ENCODE measurements around the gene TIGAR. TPM values are rescaled to one million over a fixed set of nuclear protein-coding genes. Genes with fewer than 3 reads are reported as not detected.

The TIGAR gene
- total RNA-seq, 4 donors from 2014 or later = 2.3 to 5.1 (median 4.7) TPM

GRCh38 chr12:4320497-4320852 is 538 bp upstream of the TIGAR start:
- intact Hi-C loops (cut with DNase I; ENCODE audit: low total_unique reads) = no loop called here
- TF ChIP-seq CTCF (IDR thresholded peaks at IDR 0.05) (no peak), POLR2A (IDR thresholded peaks at IDR 0.05) (no peak)
- no peak for DNase-seq (ENCODE audit: low spot score in 2 of 2)
- WGBS, 2 donors = 0% methylated on average over 8 to 13 of the region's 13 CpGs
- no peak overlapping the region for H3K4me3 ChIP-seq (ENCODE audit: low read depth, poor library complexity, severe bottlenecking)

GRCh38 chr12:4322726-4323125 is 1.7 kb downstream of the TIGAR start:
- 74 to 78% methylated on average over 5 of the region's 5 CpGs for WGBS, 2 donors
- H3K4me3 ChIP-seq (ENCODE audit: low read depth, poor library complexity, severe bottlenecking) = no peak overlapping the region
- intact Hi-C loops (cut with DNase I; ENCODE audit: low total_unique reads) = no loop called here
- DNase-seq (ENCODE audit: low spot score in 2 of 2) = no peak
- TF ChIP-seq POLR2A (IDR thresholded peaks at IDR 0.05) (no peak), CTCF (IDR thresholded peaks at IDR 0.05) (no peak)

GRCh38 chr12:4323396-4323795 is 2.4 kb downstream of the TIGAR start:
- 84 to 85% methylated on average over 4 of the region's 4 CpGs for WGBS, 2 donors
- DNase-seq (ENCODE audit: low spot score in 2 of 2) = no peak
- no peak for TF ChIP-seq CTCF (IDR thresholded peaks at IDR 0.05)
- no peak for TF ChIP-seq POLR2A (IDR thresholded peaks at IDR 0.05)
- no peak overlapping the region for H3K4me3 ChIP-seq (ENCODE audit: low read depth, poor library complexity, severe bottlenecking)
- intact Hi-C loops (cut with DNase I; ENCODE audit: low total_unique reads) = no loop called here

- no peak for TF ChIP-seq POLR2A (IDR thresholded peaks at IDR 0.05)
- no peak for TF ChIP-seq CTCF (IDR thresholded peaks at IDR 0.05)
- no peak overlapping the region for H3K4me3 ChIP-seq (ENCODE audit: low read depth, poor library complexity, severe bottlenecking)
- WGBS, 2 donors = 96% methylated on average over 28 of the region's 28 CpGs
- no peak for DNase-seq (ENCODE audit: low spot score in 2 of 2)
- intact Hi-C loops (cut with DNase I; ENCODE audit: low total_unique reads) = no loop called here
These were observed 3.4 kb downstream of the TIGAR start for GRCh38 chr12:4324366-4324765.

GRCh38 chr12:4325966-4326365 is 5.0 kb downstream of the TIGAR start:
- DNase-seq (ENCODE audit: low spot score in 2 of 2) = no peak
- 75 to 81% methylated on average over 3 of the region's 3 CpGs for WGBS, 2 donors
- TF ChIP-seq CTCF (IDR thresholded peaks at IDR 0.05) = no peak
- TF ChIP-seq POLR2A (IDR thresholded peaks at IDR 0.05) = no peak
- H3K4me3 ChIP-seq (ENCODE audit: low read depth, poor library complexity, severe bottlenecking) = no peak overlapping the region
- intact Hi-C loops (cut with DNase I; ENCODE audit: low total_unique reads) = no loop called here

GRCh38 chr12:4327293-4327692 is 6.3 kb downstream of the TIGAR start:
- no peak overlapping the region for H3K4me3 ChIP-seq (ENCODE audit: low read depth, poor library complexity, severe bottlenecking)
- no peak for TF ChIP-seq POLR2A (IDR thresholded peaks at IDR 0.05)
- no peak for TF ChIP-seq CTCF (IDR thresholded peaks at IDR 0.05)
- intact Hi-C loops (cut with DNase I; ENCODE audit: low total_unique reads) = no loop called here
- no peak for DNase-seq (ENCODE audit: low spot score in 2 of 2)
- WGBS, 2 donors = 95 to 97% methylated on average over 2 of the region's 2 CpGs

All from lower leg skin (tissue), 4 donors.